T-helper 2 cell treated with Interferon-gamma antibody and Interleukin-4, amounts not matched to agents 5 μg/mL and 100 μg/mL, for 36 hours (primary cell): ENCODE data around the gene PSMB1.

Experiments
- DNase-seq: peaks from one replicate; pipeline ENCODE4 v3.0.0; 2021; ENCODE audit warnings: low spot score
- H3K27ac Mint-ChIP-seq: one replicate; pipeline ENCODE4 v1.8.0; 2021; ENCODE audit warnings: mild to moderate bottlenecking, mixed read lengths
- H3K27me3 Mint-ChIP-seq: one replicate; pipeline ENCODE4 v1.8.0; 2021; ENCODE audit warnings: low read depth, mixed read lengths
- H3K36me3 Mint-ChIP-seq: one replicate; pipeline ENCODE4 v1.8.0; 2021; ENCODE audit warnings: low read depth, mixed read lengths
- H3K4me1 Mint-ChIP-seq: one replicate; pipeline ENCODE4 v1.8.0; 2021; ENCODE audit warnings: low read depth, mixed read lengths
- H3K4me3 Mint-ChIP-seq: one replicate; pipeline ENCODE4 v1.8.0; 2022; ENCODE audit warnings: mild to moderate bottlenecking, moderate library complexity, mixed read lengths
- H3K9me3 Mint-ChIP-seq: one replicate; pipeline ENCODE4 v1.8.0; 2021; ENCODE audit warnings: mixed read lengths

The PSMB1 gene

GRCh38 chr6:170552765-170553533 is at the start of gene PSMB1:
Gene PSMB1 (minus strand): TSS chr6:170553307. CDS start chr6:170553242, 65 bp downstream.
- Mint-ChIP-seq H3K9me3 (no peaks in the 10 kb centered on the region), H3K36me3 (peaks cover 29% of the 10 kb centered on the region), H3K27ac (no peak within 1 kb of the TSS), H3K27me3 (no peaks in the 10 kb centered on the region), H3K4me3 (no peak within 1 kb of the TSS), H3K4me1 (peaks cover 27% of the 10 kb centered on the region)
- DNase-seq: peak; percentile 87

- H3K4me1 Mint-ChIP-seq: no peaks in the 10 kb centered on the region
- no peak for DNase-seq
- no peak overlapping the region for H3K4me3 Mint-ChIP-seq
- peaks cover 22% of the 10 kb centered on the region for H3K27me3 Mint-ChIP-seq
- peaks cover 8% of the 10 kb centered on the region for H3K9me3 Mint-ChIP-seq
- no peaks in the 10 kb centered on the region for H3K36me3 Mint-ChIP-seq
- no peak overlapping the region for H3K27ac Mint-ChIP-seq
Measured at GRCh38 chr6:170597278-170597677, 44.2 kb upstream of the PSMB1 start.

- DNase-seq: no peak
- Mint-ChIP-seq H3K4me1 (no peaks in the 10 kb centered on the region), H3K4me3 (no peak overlapping the region), H3K27me3 (peaks cover 23% of the 10 kb centered on the region), H3K36me3 (no peaks in the 10 kb centered on the region), H3K9me3 (peaks cover 16% of the 10 kb centered on the region), H3K27ac (no peak overlapping the region)
Measured at GRCh38 chr6:170596426-170596825, 43.3 kb upstream of the PSMB1 start.

GRCh38 chr6:170590725-170591124 is 37.6 kb upstream of the PSMB1 start:
- H3K27me3 Mint-ChIP-seq: peaks cover 9% of the 10 kb centered on the region
- no peak overlapping the region for H3K4me3 Mint-ChIP-seq
- no peak for DNase-seq
- peaks cover 2% of the 10 kb centered on the region for H3K36me3 Mint-ChIP-seq
- H3K9me3 Mint-ChIP-seq: peaks cover 34% of the 10 kb centered on the region
- no peak overlapping the region for H3K27ac Mint-ChIP-seq
- no peaks in the 10 kb centered on the region for H3K4me1 Mint-ChIP-seq

GRCh38 chr6:170584954-170585498 is 31.9 kb upstream of the PSMB1 start:
- DNase-seq: no peak
- H3K27ac Mint-ChIP-seq: peak overlapping the region; percentile 94
- peak overlapping the region; percentile 100 for H3K4me3 Mint-ChIP-seq
- peaks cover 5% of the 10 kb centered on the region for H3K9me3 Mint-ChIP-seq
- H3K27me3 Mint-ChIP-seq: peaks cover 2% of the 10 kb centered on the region
- peaks cover 20% of the 10 kb centered on the region for H3K4me1 Mint-ChIP-seq
- H3K36me3 Mint-ChIP-seq: peaks cover 36% of the 10 kb centered on the region

- Mint-ChIP-seq H3K4me1 (peaks cover 20% of the 10 kb centered on the region), H3K9me3 (no peaks in the 10 kb centered on the region), H3K27ac (peak within 1 kb of the TSS; percentile 94), H3K27me3 (no peaks in the 10 kb centered on the region), H3K4me3 (peak within 1 kb of the TSS; percentile 100), H3K36me3 (peaks cover 41% of the 10 kb centered on the region)
- DNase-seq: peak; percentile 93
Measured at GRCh38 chr6:170584181-170584953, 31.3 kb upstream of the PSMB1 start, which contains the start of gene PDCD2. Gene PDCD2 (minus strand): TSS chr6:170584637. CDS start chr6:170584581, 56 bp downstream.

GRCh38 chr6:170583756-170584180 is 30.7 kb upstream of the PSMB1 start:
- DNase-seq: no peak
- peak overlapping the region; percentile 92 for H3K27ac Mint-ChIP-seq
- peaks cover 20% of the 10 kb centered on the region for H3K4me1 Mint-ChIP-seq
- no peaks in the 10 kb centered on the region for H3K27me3 Mint-ChIP-seq
- H3K4me3 Mint-ChIP-seq: peak overlapping the region; percentile 93
- H3K36me3 Mint-ChIP-seq: peaks cover 47% of the 10 kb centered on the region
- H3K9me3 Mint-ChIP-seq: no peaks in the 10 kb centered on the region

GRCh38 chr6:170578909-170579308 is 25.8 kb upstream of the PSMB1 start:
- no peak overlapping the region for H3K4me3 Mint-ChIP-seq
- no peaks in the 10 kb centered on the region for H3K9me3 Mint-ChIP-seq
- DNase-seq: no peak
- H3K36me3 Mint-ChIP-seq: peaks cover 65% of the 10 kb centered on the region
- peaks cover 14% of the 10 kb centered on the region for H3K4me1 Mint-ChIP-seq
- H3K27me3 Mint-ChIP-seq: no peaks in the 10 kb centered on the region
- H3K27ac Mint-ChIP-seq: no peak overlapping the region

GRCh38 chr6:170575250-170575649 is 22.1 kb upstream of the PSMB1 start:
- Mint-ChIP-seq H3K27me3 (no peaks in the 10 kb centered on the region), H3K4me1 (no peaks in the 10 kb centered on the region), H3K27ac (no peak overlapping the region), H3K4me3 (no peak overlapping the region), H3K36me3 (peaks cover 57% of the 10 kb centered on the region), H3K9me3 (no peaks in the 10 kb centered on the region)
- DNase-seq: no peak

- H3K36me3 Mint-ChIP-seq: peaks cover 57% of the 10 kb centered on the region
- no peaks in the 10 kb centered on the region for H3K9me3 Mint-ChIP-seq
- no peaks in the 10 kb centered on the region for H3K27me3 Mint-ChIP-seq
- H3K4me1 Mint-ChIP-seq: no peaks in the 10 kb centered on the region
- no peak overlapping the region for H3K4me3 Mint-ChIP-seq
- H3K27ac Mint-ChIP-seq: no peak overlapping the region
- DNase-seq: no peak
Measured at GRCh38 chr6:170572704-170573466, 19.8 kb upstream of the PSMB1 start.

- no peak for DNase-seq
- peaks cover 39% of the 10 kb centered on the region for H3K36me3 Mint-ChIP-seq
- H3K4me1 Mint-ChIP-seq: peaks cover 3% of the 10 kb centered on the region
Measured at GRCh38 chr6:170564936-170565530, 11.9 kb upstream of the PSMB1 start.

GRCh38 chr6:170561555-170561954 is 8.4 kb upstream of the PSMB1 start:
- DNase-seq: no peak
- Mint-ChIP-seq H3K27ac (no peak overlapping the region), H3K9me3 (no peaks in the 10 kb centered on the region), H3K4me1 (peaks cover 15% of the 10 kb centered on the region), H3K27me3 (no peaks in the 10 kb centered on the region), H3K36me3 (peaks cover 35% of the 10 kb centered on the region), H3K4me3 (no peak overlapping the region)

More at GRCh38 chr6:170564936-170565530, 11.9 kb upstream of the PSMB1 start:
- Mint-ChIP-seq H3K9me3 (no peaks in the 10 kb centered on the region), H3K27me3 (no peaks in the 10 kb centered on the region), H3K4me3 (no peak overlapping the region), H3K27ac (no peak overlapping the region)

- Mint-ChIP-seq H3K4me1 (peaks cover 23% of the 10 kb centered on the region), H3K9me3 (no peaks in the 10 kb centered on the region), H3K27ac (no peak overlapping the region), H3K4me3 (no peak overlapping the region), H3K36me3 (peaks cover 23% of the 10 kb centered on the region), H3K27me3 (no peaks in the 10 kb centered on the region)
- no peak for DNase-seq
Measured at GRCh38 chr6:170555305-170555704, 2.2 kb upstream of the PSMB1 start.
